ENCODE data around the gene TCEA3.

GRCh38 chr1:23366598-23366997, 58.0 kb downstream of the TCEA3 start:
- TF ChIP-seq YY1 (IDR thresholded peaks at IDR 0.05; ENCODE audit: insufficient read depth, insufficient read length) = no peak
- no peak for TF ChIP-seq SUZ12 (IDR thresholded peaks at IDR 0.05; ENCODE audit: extremely low read depth, insufficient read depth, insufficient read length)
- TF ChIP-seq ZNF274 (IDR thresholded peaks at IDR 0.05; ENCODE audit: low read depth, low read length) = no peak

Measured in NT2/D1 (cell line).